Measurements from ENCODE around the gene ATXN7L3B. TPM values are rescaled to one million over a fixed set of nuclear protein-coding genes. Genes with fewer than 3 reads are reported as not detected.

Gene ATXN7L3B
- 114 TPM for total RNA-seq

GRCh38 chr12:74537707-74538385 lies at the start of gene ATXN7L3B:
Gene ATXN7L3B, plus strand, starts transcription at chr12:74537835. Its CDS starts 278 bp downstream, at chr12:74538113.

Data from diencephalon (tissue), 1 donor.